Body of pancreas (tissue), 4 donors: ENCODE measurements around the gene PDE4D.

Source experiments
- CTCF ChIP-seq, 7 experiments: fragments of 450-650 bp in 4 of 7; fragments of 200-600 bp in 3 of 7; sonication (generic) in 3 of 7; IDR thresholded peaks; one replicate each; pipeline ENCODE4 v1.5.1; 2016 to 2019; ENCODE audit warnings: antibody characterized with exemption in 7 of 7
- POLR2A ChIP-seq, 3 donors: fragments of 450-650 bp; IDR thresholded peaks; one replicate each; pipeline ENCODE4 v1.6.1; 2016; ENCODE audit warnings: antibody characterized with exemption in 3 of 3, mild to moderate bottlenecking in 2 of 3

DNA sequence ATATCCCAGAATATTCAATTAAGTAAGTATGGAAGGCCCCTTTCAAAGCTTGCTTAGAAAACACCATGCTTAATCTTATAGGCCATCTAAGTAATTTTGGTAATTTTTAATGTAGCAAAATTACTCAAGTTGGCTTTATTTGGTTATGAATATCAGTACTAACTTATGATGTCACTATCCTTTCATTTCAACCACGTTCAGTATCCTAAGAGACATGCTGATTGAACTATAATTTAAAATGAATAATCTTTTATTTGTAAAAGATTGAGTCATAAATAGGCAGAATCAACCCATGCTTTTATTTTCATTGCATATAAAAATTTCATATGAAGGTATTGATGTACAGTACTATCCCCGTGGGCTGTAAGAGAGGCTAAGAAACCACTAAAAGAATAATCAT, 923.7 kb downstream of the PDE4D start:
- TF ChIP-seq CTCF (IDR thresholded peaks at IDR 0.05) = no peak
- TF ChIP-seq POLR2A (IDR thresholded peaks at IDR 0.05) = no peak
